Activated T-cell treated with anti-CD3 and anti-CD28 coated beads, Interleukin-2, amount 50 U/mL, for 1 hour (primary cell): ENCODE measurements around the gene ZNF385A.

ENCODE experiments used
- DNase-seq: peaks from one replicate; pipeline ENCODE4 v3.0.0-alpha.2; 2020

The ZNF385A gene

DNA sequence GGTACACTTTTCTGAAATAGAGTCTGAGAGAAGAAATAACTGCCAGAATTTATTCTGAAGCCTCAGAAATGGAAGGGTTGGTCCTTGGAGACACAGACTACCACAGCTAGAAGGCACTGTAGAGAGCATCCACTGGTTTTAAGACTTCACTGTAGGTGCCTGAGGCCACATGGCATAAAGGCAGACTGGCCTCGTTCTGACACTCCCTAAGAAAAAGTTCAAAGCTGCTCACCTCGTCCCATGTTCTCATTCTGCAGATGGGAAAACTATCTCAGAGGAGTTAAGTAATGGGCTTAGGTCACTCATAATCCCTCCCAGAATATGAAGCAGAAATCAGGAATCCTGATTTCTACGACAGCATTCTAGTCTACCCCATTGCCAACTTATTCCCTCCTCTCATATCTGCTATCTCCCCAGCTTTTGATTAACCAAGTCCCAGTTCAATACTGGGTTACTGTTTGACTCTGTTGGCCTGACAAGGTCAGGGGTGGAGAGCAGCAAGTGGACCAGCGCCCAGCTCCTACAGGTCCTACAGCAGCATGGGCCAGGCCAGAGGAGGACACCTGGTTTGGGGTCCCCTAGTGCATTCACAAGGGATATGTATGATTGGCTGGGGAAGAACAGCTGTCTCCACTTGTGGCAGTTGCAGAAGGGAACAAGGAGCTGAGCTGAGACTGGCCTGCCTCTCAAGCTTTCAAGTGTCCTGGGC is 30.8 kb upstream of the ZNF385A start:
- no peak for DNase-seq

DNA sequence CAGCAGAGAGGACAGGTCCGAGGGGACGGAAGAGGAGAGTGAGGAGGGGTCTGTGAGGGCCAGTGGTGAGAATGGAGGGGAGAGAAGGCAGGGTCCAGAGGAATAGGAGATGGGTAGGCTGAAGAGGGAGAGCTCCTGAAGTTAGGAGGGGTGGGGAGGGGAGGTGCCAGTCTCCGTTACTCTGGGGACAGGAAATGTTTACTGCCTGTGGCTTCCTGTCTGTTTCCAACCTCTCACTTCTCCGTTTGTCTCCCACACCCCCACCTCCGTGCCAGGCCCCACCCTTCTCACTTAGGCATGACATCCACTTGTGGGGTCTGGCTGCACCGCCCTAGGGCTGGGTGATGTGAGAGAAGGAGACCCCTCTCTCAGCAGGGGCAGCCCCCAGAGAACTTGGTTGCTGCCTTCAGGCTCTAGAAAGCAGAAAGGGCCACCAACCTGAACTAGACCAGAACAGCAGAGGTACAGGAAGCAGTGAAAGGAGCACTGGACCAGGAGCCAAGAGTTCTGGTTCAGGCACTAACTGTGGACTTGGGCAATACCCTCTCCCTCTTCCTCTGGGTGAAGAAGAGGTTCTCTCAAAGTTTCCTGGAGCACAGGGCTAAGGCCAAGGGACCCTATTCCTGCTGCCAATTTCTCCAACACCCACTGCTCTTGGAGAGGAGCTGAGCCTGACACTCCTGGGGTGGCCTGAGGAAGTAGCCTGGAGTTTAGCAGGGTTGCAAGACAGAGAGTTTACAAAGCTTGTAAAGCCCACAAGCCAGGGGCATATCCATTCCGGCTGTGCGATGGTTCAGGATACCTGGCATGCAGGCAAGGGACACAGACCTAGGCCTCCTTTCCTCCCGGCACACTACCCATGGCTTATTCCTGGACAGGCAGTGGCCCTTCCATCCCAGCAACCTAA is 29.0 kb upstream of the ZNF385A start:
- DNase-seq, result peak; percentile 81

DNA sequence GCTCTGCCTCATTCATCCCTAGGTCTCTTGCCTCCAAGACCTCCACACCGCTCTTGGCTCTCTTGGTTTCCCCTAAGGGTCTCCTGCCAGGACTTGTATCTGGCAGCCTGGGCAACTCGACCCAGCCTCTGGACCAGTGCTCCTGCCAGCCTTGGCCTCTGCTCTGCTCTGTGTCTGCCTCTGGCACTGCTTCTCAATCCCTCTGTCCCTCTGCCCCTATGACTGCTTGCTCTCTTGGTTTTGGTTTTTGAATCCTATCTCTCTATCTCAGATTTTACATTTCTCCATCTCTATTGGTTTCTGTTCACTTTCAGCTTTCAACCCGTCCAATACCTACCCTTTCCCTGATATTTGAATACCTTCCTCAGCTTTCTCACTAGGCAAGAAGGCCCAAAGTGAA is 28.3 kb upstream of the ZNF385A start:
- no peak for DNase-seq

DNA sequence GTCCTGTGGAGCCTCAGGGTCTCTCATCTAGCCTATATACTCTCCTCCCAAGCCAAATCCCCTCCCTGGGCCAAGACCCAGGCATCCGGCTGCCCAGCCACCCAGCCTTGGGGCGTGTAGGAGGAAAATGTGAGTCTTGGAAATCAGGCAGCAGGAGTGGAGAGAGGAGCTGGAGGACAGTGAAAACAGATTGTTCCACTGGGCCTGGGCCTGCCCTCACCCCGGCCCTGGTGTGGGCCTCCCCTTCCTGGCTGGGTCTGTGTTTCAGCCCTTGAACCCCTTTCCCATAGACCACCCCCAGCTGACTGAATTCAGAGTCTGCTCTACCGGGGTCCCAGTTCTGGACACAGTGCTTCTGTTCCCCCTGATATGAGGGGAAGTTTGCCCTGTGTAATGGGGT is 27.8 kb upstream of the ZNF385A start:
- DNase-seq, result no peak

DNA sequence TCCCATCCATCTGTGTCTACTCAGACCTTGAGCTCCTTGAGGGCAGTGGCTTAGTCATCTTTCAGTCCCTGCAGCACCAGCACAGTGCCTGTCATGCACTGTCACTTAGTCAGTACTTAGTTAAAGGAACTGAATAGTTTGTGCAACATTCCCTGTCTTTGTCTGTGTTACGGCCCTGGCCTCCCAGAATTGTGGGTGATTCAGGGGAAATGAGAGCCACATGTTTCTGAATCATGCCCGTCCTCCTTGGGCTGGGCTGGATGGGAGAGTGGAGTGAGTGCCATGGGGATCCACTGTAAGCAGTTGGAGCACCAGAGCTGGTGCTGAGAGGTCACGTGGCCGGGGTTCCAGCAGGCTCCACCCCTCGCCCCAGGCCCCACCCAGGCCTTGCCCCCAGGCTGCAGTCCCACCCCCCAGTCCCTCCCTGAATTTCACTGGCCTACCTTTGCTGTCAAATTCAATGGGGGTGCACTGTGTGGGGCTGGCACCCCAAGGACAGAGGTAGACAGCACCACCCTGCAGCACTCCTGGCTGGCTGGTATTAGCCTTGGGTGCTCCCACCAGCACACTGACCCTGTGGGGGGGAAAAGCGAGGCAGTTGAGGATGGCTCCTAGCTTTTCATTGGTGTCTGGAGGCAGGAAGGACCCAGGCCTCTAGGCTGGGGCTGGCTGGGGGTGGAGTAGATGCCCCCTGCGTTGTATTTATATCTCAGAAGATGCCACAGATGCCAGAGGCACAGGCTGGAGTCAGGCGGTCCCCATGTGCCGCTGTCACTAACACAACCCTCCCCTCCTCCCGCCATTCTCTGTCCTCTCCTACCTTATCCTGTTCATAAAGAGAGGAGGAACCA is 27.1 kb upstream of the ZNF385A start:
- peak; percentile 70 for DNase-seq

DNA sequence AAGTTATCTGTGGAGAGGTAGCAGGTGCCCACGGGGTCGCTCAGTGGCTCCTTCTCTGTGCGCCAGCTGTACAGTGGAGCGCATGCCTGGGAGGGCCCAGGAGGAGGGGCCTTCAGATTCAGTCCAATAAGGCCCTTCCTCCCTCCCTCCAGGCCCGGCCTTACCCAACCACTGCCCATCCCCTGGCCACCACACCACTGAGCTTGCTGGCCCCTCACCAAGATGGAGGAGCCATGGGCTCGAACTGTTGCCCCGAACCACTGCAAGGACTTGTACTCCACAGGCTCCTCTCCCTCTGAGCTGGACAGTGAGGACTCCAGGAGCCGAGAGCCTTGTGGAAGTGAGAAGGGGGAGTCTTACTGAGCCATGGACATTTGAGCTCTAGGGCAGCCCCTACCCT is 24.7 kb upstream of the ZNF385A start:
- DNase-seq, result no peak

DNA sequence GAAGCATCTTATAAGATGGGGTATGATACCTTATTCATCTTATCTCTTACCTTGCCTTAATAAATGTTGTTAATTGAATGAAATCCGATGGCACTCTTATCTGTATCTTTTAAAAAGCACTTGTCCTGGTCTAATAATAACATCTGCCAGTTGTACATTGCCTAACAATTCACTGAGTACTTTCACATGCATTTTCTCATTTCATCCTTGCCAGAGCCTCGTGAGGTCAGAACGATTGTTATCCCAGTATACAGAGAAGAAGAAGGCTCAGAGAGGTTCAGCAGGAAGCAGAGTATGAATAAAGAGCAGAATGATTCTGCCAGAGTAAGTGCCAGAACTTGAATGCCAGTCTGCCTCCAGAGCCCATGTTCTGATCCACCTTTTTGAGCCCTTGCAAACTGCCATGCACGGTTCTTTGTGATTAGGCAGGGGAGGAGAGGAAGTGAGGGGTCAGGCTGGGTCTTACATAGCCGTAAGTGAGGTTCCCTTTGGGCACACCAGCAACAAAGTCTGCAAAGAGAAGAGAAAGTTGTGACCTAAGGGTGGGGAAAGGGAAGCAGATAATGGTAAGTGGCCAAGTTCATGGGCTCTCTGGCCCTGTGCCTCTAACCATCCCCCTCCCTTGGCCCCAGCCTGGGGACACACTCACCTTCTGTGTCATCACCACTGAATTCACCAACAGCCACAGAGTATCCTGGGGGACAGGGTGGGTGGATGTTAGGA is 22.8 kb upstream of the ZNF385A start:
- no peak for DNase-seq

DNA sequence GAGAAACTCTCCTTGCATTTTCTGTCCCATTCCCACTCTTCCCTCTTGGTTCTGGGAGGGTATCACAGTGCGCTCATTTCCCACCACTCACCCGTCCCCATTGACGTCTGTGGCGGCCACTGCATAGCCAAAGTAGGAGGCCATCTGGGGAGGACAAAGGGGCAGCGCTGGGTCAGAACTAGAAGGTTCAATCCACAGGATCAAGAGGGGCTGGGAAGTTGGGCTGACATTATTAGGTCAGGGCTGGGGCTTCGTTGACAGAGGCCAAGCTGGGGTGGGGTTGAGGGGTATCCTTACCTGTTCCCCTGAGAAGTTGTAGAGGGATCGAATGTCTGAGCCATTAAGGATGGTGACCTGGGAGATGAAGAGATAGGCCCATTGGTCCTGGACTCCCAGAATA is 21.0 kb upstream of the ZNF385A start:
- no peak for DNase-seq

DNA sequence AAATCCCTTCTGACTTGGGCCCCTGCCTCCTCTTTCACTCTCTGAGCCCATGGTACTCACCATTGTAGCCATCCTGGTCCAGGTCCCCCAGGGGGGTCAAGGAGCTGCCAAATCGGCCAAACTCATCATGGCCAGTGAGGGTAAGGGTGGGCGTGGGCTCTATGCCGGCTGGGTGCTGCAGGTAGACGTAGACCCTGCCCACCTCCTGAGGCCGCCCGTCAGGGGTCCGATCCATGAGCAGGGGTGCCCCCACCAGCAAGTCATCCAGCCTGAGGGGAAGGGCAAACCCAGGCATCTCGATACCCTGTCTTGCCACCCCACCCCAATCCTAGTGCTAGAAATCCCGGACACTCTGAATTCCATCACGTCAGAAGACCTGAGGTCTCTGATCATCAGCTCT is 20.6 kb upstream of the ZNF385A start:
- no peak for DNase-seq

DNA sequence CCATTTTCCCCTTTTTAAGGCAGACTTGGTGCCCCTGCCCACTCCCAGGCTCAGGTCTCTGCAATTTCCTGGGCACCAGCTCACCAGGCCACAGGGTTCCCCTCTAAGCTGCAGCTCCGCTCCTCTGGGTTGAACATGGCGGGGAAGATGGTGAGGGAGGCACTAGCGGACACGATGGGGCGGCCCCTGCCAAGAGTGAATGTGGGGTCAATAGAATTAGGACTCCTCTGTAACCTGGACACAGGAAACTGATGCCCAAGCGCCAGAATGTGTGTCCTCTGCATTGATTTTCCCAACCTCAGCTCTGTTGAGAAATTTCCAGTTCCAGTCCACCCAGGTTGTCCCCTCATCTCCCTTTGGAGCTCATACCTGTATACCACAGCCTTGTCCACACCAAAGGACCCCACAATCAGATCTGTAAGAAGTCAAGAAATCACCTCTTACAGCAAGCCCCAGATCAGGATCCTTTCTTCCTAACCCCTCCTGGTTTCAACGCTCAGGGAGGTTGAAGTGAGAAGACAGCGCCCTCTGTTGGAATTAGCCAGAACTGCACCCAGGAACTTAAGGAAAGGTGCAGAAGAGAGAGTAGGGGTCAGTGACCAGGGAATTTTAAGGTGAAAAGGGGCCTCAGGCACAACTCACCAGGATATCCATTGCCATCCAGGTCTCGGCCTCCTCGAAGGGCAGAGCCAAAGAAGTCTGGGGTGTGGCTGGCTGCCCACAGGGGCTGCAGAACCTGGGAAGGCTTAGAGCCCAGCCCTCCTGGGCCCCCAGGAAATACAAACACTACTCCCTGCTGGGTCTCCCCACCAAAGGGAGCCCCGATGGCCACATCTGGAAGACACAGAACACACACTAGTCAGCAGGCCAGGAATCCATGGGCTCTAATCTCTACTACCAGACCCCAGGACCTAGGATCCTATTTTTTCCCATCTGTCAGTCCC is 19.8 kb upstream of the ZNF385A start:
- peak; percentile 70 for DNase-seq

DNA sequence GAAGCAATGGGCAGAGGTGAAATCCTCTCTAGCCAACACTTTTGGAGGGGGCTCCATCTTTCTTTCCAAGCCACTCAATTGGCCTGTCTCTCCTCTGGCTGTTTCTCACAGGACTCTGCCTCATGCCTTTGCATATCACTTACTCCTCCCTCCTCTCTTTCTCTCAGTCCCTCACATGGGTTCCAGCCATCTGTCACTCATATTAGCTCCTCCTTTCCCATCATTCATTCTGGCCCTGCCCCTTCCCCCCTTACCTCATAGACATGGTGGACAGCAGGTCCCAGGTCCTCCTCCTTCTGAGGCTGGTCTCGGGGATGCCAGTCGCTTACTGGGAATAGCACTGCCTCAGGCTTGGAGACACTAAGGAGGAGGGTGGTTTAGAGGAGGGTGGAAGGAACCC is 16.6 kb upstream of the ZNF385A start:
- DNase-seq, result no peak

DNA sequence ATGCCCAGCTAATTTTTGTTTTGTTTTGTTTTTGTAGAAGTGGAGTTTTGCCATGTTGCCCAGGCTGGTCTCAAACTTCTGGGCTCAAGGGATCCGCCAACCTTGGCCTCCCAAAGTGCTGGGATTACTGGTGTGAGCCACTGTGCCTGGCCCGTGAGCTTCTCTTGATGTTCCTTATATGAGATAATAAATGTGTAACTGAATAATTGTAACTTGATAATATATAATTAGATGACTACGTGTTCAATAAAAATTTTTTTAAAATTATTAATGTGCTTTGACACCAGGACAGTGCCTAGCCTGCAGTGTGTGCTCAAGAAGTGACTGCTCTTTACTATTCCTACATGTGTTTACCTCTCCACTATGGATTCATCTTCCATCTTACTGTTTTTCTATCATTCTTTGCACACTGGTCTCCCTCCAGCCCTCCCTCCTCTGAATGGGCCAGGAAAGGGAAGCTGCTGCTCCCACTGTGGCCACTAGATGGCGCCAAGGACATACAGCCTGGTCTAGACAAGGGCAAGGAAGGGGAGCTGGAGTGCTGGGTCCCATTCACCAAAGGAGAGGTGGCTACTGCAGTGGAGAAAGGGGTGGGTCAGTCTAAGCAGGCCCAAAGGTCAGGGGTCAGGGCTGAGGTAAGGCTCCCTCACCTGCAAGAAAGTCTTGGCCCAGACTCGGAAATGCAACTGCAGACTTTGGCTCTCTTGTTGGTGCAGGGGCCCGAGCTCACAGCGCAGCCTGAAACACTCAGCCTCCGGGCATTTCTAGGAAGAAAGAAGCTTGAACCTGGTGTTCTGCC is 14.7 kb upstream of the ZNF385A start:
- DNase-seq, result peak; percentile 95

DNA sequence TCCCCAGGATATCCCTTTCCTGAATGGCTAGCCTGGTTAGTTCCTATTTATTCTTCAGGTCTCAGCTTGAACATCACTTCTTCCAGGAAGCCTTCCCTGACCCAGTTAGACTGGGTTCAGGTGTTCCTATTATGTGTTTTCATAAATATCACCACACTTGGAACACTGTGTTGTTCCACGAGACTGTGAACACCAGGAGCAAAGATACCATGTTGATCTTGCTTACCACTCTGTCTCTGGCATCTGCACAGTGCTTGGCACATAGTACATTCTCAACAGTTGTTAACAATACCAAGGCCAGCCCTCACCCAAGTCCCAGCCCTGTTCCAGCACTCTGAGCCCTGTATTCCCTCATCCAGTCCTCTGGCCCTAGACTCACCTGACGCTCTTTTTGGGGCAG is 13.7 kb upstream of the ZNF385A start:
- no peak for DNase-seq

DNA sequence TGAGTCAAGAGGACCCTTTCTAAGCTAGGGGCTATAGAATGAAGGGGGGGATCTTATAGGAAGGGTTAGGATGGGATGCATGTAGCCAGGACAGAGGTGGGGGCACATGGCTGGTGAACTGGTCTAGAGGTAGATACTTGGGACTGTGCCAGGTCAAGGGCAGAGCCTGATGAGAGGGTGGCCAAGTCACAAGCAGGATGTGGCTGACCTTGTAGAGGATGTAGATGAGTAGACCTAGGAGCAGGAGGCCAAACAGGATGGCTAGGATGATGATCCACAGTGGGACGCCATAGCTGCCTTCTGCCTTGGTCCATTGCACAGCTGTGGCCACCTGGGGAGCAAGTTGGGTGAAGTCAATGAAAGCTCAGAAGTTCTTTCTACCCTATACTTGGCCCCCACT is 12.6 kb upstream of the ZNF385A start:
- DNase-seq, result no peak

DNA sequence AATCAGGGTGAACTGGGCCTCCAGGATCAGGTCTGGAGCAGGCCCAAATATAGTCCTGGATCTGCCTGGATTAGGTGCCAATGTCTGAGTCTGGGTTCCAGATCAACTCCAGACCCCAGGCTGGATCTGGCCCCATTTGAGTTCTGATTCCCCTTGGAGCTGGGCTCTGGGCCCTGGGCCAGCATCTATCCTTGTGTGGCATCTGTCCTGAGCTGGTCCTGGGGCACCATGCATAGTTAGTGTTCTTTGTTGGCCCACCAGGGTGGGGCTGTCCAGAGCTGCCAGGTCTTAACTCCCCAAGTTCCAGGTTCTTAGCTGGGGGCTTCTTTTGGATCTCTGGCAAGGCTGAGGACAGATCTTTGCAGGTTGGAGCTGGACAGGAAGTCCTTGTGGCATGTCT is 11.0 kb upstream of the ZNF385A start:
- DNase-seq, result no peak

DNA sequence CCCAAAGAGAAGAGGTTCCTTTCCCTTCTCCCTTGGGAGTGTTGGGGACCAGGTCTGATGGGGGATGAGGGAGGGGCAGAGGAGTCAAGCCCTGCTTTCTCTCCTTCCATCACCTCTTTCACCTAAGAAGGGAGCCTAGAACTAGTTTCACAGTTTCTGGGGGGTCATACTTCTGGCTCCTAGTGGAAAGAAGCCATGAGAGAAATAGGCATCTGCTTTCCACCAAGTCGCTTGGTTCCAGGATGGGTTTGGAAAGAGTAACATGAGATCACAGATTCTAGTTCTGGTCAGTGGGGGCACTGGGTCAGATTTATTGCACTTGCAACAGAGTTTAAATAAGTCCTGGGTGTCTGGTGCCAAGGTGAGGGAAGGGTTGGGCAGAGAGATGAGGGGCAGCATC is 10.5 kb upstream of the ZNF385A start:
- no peak for DNase-seq

DNA sequence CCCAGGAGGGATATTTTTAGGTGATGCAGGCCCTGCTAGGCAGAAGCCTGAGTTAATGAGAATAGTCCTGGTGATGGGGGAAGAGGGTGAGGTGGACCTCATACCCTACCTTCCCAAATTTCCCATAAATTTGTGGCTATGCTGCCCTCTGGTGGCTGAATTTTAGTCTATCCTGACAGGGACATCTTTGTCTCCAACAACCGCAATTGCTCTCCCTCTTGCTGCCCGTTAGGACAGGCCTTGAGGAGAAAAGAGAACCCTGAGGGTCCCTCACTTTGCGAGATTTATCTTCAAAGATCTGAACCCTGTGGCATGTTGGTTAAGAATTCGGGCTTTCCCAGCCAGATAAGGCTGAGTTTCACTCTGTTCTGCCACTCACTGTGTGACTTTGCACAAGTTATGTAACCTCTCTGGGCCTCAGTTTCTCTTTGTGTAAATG is 9.8 kb upstream of the ZNF385A start:
- DNase-seq, result no peak

DNA sequence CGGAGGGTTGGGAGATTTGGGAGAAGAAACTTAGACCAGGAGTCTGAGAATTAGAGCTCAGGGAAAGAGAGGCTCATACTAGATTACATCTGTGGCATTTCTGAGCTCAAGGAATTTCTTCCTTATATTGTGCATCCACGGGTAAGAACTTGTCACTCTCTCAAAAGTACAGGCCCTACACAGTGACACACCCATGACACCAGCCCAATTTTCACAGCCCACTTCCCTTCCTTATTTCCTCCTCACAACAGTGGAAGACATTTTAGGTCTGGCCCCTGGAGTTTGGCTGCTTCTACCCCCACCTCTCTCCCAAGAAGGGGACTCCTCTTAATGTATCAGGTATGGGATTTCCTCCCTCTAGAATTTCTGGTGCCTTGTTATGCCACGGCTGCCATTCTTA is 9.2 kb upstream of the ZNF385A start:
- DNase-seq, result no peak

DNA sequence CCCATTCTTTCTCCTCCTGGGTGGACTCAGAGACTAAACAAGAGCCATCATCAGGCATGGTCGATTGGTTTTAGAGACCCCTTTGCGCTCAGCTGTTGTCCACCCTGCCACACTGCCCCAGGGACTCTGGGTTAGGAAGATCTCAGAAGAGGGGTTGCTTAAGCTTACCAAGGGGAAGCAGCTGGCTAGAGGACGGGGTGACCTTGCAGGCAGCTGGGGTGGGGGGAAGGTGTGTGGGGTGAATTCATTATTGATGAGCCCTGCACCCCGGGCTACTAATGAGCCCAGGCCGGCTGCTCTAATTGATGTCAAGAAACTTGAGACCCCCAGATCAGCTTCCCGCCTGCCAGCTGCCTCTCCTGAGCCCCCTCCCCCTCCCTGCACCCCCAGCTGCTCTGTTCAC is 8.7 kb upstream of the ZNF385A start:
- DNase-seq, result no peak

DNA sequence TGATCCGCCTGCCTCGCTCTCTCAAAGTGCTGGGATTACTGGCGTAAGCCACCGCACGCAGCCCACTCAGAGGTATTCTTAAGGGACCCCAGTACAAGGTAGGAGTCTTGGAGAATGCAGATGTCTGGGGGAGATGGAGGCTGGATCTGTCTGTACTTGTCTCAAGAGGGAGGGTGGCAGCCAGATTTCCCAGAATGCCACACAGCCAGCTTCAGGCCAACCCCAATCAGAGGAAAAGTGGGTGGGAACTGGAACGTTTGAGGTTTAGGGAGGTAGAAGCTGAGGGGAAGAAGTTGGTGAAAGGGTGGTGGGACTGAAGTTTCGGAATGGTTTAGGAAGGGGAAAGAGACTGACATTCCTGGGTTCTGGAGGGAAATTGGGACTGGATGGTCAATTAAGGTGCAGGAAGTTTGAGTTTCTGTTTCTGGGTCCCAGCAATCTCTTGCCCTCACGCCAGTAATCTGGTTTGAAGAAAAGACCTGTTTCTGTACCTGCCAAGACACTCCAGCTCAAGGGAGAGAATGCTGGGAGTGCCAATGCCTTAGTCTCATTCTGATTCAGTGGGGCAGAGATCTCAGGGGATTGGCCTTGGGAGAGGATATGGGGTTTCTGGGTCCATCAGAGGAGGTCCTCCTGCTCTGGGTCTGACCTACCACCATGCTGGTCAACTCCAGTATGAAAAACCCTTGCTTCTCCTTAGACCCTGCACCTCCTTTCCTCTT is 8.1 kb upstream of the ZNF385A start:
- DNase-seq, result no peak
